ENCODE data around the gene MAP3K6. TPM values are rescaled to one million over a fixed set of nuclear protein-coding genes. Genes with fewer than 3 reads are reported as not detected.

Gene MAP3K6
- total RNA-seq, 1 donor from 2014 or later: 48.2 TPM

- Mint-ChIP-seq H3K36me3 (ENCODE audit: unreplicated experiment) (peaks cover 17% of the 10 kb centered on the region), H3K4me3 (ENCODE audit: unreplicated experiment) (no peak overlapping the region), H3K4me1 (ENCODE audit: unreplicated experiment) (peaks cover under 1% of the 10 kb centered on the region), H3K9me3 (ENCODE audit: unreplicated experiment) (no peaks in the 10 kb centered on the region), H3K27ac (ENCODE audit: unreplicated experiment) (no peak overlapping the region), H3K27me3 (ENCODE audit: unreplicated experiment) (no peaks in the 10 kb centered on the region)
- no peak for DNase-seq (ENCODE audit: extremely low spot score, unreplicated experiment)
- TF ChIP-seq CTCF (IDR thresholded peaks at IDR 0.05): no peak
Observed at GRCh38 chr1:27333717-27334279, 33.0 kb downstream of the MAP3K6 start.

DNA sequence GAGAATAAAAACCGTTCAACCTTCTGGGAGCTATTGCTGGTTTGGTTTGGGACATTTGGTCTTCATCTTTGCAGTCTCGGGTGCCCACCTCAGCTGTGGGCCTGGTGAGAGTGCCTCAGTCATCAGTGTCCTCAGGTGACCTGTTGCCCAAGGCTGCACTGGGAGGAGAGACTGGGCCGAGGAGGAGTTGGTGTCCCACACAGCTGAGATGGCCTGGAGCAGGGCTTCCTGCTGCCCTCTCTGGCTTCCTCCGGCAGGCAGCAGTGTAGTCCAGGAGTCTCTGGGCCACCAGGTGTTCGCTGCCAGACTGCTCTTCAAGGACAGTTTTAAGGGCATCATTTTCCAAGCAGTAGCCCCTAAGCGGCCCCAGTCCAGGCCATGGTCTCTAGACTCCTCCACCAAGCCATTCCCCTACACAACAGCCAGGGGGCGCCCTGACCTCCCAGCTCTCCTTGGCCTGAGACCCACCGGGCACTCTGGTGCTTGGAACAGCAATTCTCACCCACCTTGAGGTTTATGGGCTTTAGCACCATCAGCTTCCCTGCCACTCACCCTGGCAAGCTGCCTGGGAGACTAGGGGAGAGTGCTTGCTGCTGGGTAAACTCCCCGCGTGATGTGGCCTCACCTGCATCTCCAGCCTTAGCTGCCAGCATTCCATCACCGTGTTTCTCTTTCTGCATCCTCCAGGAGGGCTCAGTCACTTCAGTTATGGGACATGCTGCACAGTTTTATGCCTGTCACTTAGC lies 34.1 kb downstream of the MAP3K6 start:
- H3K36me3 Mint-ChIP-seq (ENCODE audit: unreplicated experiment): peaks cover 17% of the 10 kb centered on the region
- no peaks in the 10 kb centered on the region for H3K4me1 Mint-ChIP-seq (ENCODE audit: unreplicated experiment)
- TF ChIP-seq CTCF (IDR thresholded peaks at IDR 0.05): peak; percentile 81
- H3K27ac Mint-ChIP-seq (ENCODE audit: unreplicated experiment): no peak overlapping the region
- no peak overlapping the region for H3K4me3 Mint-ChIP-seq (ENCODE audit: unreplicated experiment)
- DNase-seq (ENCODE audit: extremely low spot score, unreplicated experiment): no peak
- H3K9me3 Mint-ChIP-seq (ENCODE audit: unreplicated experiment): no peaks in the 10 kb centered on the region
- H3K27me3 Mint-ChIP-seq (ENCODE audit: unreplicated experiment): no peaks in the 10 kb centered on the region

DNA sequence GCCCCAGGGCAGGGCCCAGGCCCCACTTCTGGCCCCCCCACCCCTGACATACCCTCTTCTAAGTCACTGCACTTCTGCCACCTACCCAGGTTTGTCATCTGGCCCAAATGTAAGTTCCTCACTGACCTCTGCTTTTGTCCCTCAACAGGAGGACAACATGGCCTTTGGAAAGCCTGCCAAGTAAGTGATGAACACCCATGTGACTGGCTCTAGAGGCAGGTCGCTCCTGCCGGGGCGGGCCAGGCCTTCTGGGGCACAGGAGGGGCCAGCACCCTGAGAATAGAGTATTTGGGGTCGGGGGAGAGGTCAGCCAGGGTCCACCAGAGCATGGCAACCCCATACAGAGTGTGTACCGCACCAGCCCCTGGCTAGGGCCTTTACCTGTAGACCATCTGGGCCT lies 34.8 kb downstream of the MAP3K6 start:
- Mint-ChIP-seq H3K36me3 (ENCODE audit: unreplicated experiment) (peaks cover 16% of the 10 kb centered on the region), H3K4me1 (ENCODE audit: unreplicated experiment) (no peaks in the 10 kb centered on the region)

GRCh38 chr1:27331426-27331825 lies 35.3 kb downstream of the MAP3K6 start:
- no peak overlapping the region for H3K27ac Mint-ChIP-seq (ENCODE audit: unreplicated experiment)
- DNase-seq (ENCODE audit: extremely low spot score, unreplicated experiment): no peak
- TF ChIP-seq CTCF (IDR thresholded peaks at IDR 0.05): no peak
- H3K4me1 Mint-ChIP-seq (ENCODE audit: unreplicated experiment): no peaks in the 10 kb centered on the region
- no peak overlapping the region for H3K4me3 Mint-ChIP-seq (ENCODE audit: unreplicated experiment)
- no peaks in the 10 kb centered on the region for H3K9me3 Mint-ChIP-seq (ENCODE audit: unreplicated experiment)
- H3K27me3 Mint-ChIP-seq (ENCODE audit: unreplicated experiment): no peaks in the 10 kb centered on the region
- H3K36me3 Mint-ChIP-seq (ENCODE audit: unreplicated experiment): peaks cover 11% of the 10 kb centered on the region

More for the DNA sequence above, 34.8 kb downstream of the MAP3K6 start:
- DNase-seq (ENCODE audit: extremely low spot score, unreplicated experiment): no peak
- TF ChIP-seq CTCF (IDR thresholded peaks at IDR 0.05): no peak
- Mint-ChIP-seq H3K9me3 (ENCODE audit: unreplicated experiment) (no peaks in the 10 kb centered on the region), H3K27me3 (ENCODE audit: unreplicated experiment) (no peaks in the 10 kb centered on the region), H3K4me3 (ENCODE audit: unreplicated experiment) (no peak overlapping the region), H3K27ac (ENCODE audit: unreplicated experiment) (no peak overlapping the region)

DNA sequence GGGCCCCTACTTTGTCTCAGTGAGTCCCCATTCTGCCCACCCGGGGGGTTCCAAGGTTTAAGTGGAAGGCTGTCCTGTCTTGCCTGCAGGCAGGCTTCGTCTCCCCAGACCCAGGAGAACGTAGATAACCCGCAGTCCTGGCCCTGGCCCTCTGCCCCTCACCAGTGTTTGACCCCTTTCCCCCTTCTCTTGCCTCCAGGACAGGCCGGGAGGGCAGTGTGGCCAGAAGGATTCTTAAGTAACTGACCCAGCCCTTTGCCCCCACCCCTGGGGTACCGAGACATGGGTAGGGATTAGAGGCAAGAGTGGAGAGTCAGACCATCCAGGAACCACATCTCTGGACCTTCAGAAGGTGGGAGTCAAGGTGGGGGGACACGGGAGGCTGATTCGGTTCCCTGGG lies 36.0 kb downstream of the MAP3K6 start:
- TF ChIP-seq CTCF (IDR thresholded peaks at IDR 0.05): no peak
- H3K9me3 Mint-ChIP-seq (ENCODE audit: unreplicated experiment): no peaks in the 10 kb centered on the region
- DNase-seq (ENCODE audit: extremely low spot score, unreplicated experiment): no peak

More for the DNA sequence above, 36.0 kb downstream of the MAP3K6 start:
- H3K27me3 Mint-ChIP-seq (ENCODE audit: unreplicated experiment): no peaks in the 10 kb centered on the region
- H3K27ac Mint-ChIP-seq (ENCODE audit: unreplicated experiment): no peak overlapping the region
- H3K4me3 Mint-ChIP-seq (ENCODE audit: unreplicated experiment): no peak overlapping the region
- H3K36me3 Mint-ChIP-seq (ENCODE audit: unreplicated experiment): peaks cover 15% of the 10 kb centered on the region
- no peaks in the 10 kb centered on the region for H3K4me1 Mint-ChIP-seq (ENCODE audit: unreplicated experiment)
